GM21786 (cell line): ENCODE results near the gene VIPR2.

Experiments used
- ATAC-seq: cut with Tn5 transposase; IDR thresholded peaks from one replicate; pipeline ENCODE4 v1.9.1; 2021; ENCODE audit not compliant: unreplicated experiment

Gene VIPR2

GRCh38 chr7:159068893-159069448 lies 75.7 kb downstream of the VIPR2 start:
- no peak for ATAC-seq

GRCh38 chr7:159068488-159068811 lies 76.2 kb downstream of the VIPR2 start:
- ATAC-seq = no peak

GRCh38 chr7:159067576-159068487 lies 76.8 kb downstream of the VIPR2 start:
- no peak for ATAC-seq

GRCh38 chr7:159066816-159067575 lies 77.7 kb downstream of the VIPR2 start:
- ATAC-seq = no peak

GRCh38 chr7:159065852-159066480 lies 78.7 kb downstream of the VIPR2 start:
- no peak for ATAC-seq

- ATAC-seq = no peak
Observed at GRCh38 chr7:159064816-159065510, 79.7 kb downstream of the VIPR2 start.

- no peak for ATAC-seq
Observed at GRCh38 chr7:159064121-159064815, 80.4 kb downstream of the VIPR2 start.

GRCh38 chr7:159063046-159063840 lies 81.4 kb downstream of the VIPR2 start:
- no peak for ATAC-seq

- no peak for ATAC-seq
Observed at GRCh38 chr7:159062569-159062968, 82.1 kb downstream of the VIPR2 start.

GRCh38 chr7:159061674-159062212 lies 82.9 kb downstream of the VIPR2 start:
- ATAC-seq = no peak

- ATAC-seq = no peak
Observed at GRCh38 chr7:159061209-159061608, 83.5 kb downstream of the VIPR2 start.

GRCh38 chr7:159060440-159060839 lies 84.2 kb downstream of the VIPR2 start:
- no peak for ATAC-seq

- ATAC-seq = no peak
Observed at GRCh38 chr7:159059629-159060028, 85.0 kb downstream of the VIPR2 start.

- ATAC-seq = no peak
Observed at GRCh38 chr7:159057647-159058046, 87.0 kb downstream of the VIPR2 start.

GRCh38 chr7:159056737-159057136 lies 87.9 kb downstream of the VIPR2 start:
- no peak for ATAC-seq

GRCh38 chr7:159051916-159052315 lies 92.8 kb downstream of the VIPR2 start:
- no peak for ATAC-seq

GRCh38 chr7:159050704-159051103 lies 94.0 kb downstream of the VIPR2 start:
- no peak for ATAC-seq

GRCh38 chr7:159049266-159050025 lies 95.2 kb downstream of the VIPR2 start:
- no peak for ATAC-seq
